H9 (cell line): ENCODE results near the gene CLEC2L. TPM values are rescaled to one million over a fixed set of nuclear protein-coding genes. Genes with fewer than 3 reads are reported as not detected.
A peak's percentile ranks its signal among the peaks of the same experiment; 100 is the strongest.

ENCODE experiments used
- DNase-seq: peaks from one replicate; pipeline ENCODE4 v3.0.0-alpha.2; 2017
- H2AFZ ChIP-seq: one replicate; pipeline ENCODE4 v1.6.1; 2013; ENCODE audit warnings: mild to moderate bottlenecking, low read length, control low read depth, moderate library complexity
- H2AK5ac ChIP-seq: 2 replicates; pipeline ENCODE4 v1.6.1; 2013; ENCODE audit warnings: low read length, control low read depth, mixed read lengths; ENCODE audit not compliant: insufficient read length
- H2BK120ac ChIP-seq: one replicate; pipeline ENCODE4 v1.6.1; 2013; ENCODE audit warnings: low read depth, mild to moderate bottlenecking, low read length, control low read depth, inconsistent platforms; ENCODE audit not compliant: poor library complexity, severe bottlenecking
- H2BK12ac ChIP-seq: 2 replicates; pipeline ENCODE4 v1.6.1; 2013; ENCODE audit warnings: low read length, control low read depth, mixed read lengths, low read depth; ENCODE audit not compliant: insufficient read length
- H2BK15ac ChIP-seq: 2 replicates; pipeline ENCODE4 v1.6.1; 2013; ENCODE audit warnings: low read depth, low read length, control low read depth
- H2BK20ac ChIP-seq: one replicate; pipeline ENCODE4 v1.6.1; 2013; ENCODE audit warnings: low read depth, mild to moderate bottlenecking, low read length, control low read depth, inconsistent platforms; ENCODE audit not compliant: poor library complexity, severe bottlenecking
- H2BK5ac ChIP-seq: 2 replicates; pipeline ENCODE4 v1.6.1; 2013; ENCODE audit warnings: low read length, control low read depth, mixed read lengths; ENCODE audit not compliant: insufficient read length
- H3K14ac ChIP-seq: 2 replicates; pipeline ENCODE4 v1.6.1; 2013; ENCODE audit warnings: low read length, control low read depth; ENCODE audit not compliant: insufficient read depth
- H3K18ac ChIP-seq: 2 replicates; pipeline ENCODE4 v1.6.1; 2013; ENCODE audit warnings: low read depth, mild to moderate bottlenecking, mixed read lengths, low read length, control low read depth; ENCODE audit not compliant: insufficient read length
- H3K23ac ChIP-seq: 2 replicates; pipeline ENCODE4 v1.6.1; 2013; ENCODE audit warnings: low read length, control low read depth, mixed read lengths, low read depth; ENCODE audit not compliant: insufficient read length
- H3K23me2 ChIP-seq: 2 replicates; pipeline ENCODE4 v1.6.1; 2013; ENCODE audit warnings: low read depth, mild to moderate bottlenecking, mixed read lengths, low read length, control low read depth; ENCODE audit not compliant: insufficient read length, poor library complexity, severe bottlenecking
- H3K27ac ChIP-seq: 2 replicates; pipeline ENCODE4 v1.5.1; 2013; ENCODE audit warnings: low read length, control low read depth, mixed read lengths, low read depth; ENCODE audit not compliant: insufficient read length
- H3K27me3 ChIP-seq: 2 replicates; pipeline ENCODE4 v1.6.1; 2013; ENCODE audit warnings: low read length, control low read depth, inconsistent platforms; ENCODE audit not compliant: insufficient read depth
- H3K4ac ChIP-seq: 2 replicates; pipeline ENCODE4 v1.6.1; 2013; ENCODE audit warnings: low read depth, mild to moderate bottlenecking, control low read depth, inconsistent platforms, low read length, moderate library complexity
- H3K4me1 ChIP-seq: 2 replicates; pipeline ENCODE4 v1.6.1; 2013; ENCODE audit warnings: low read length, control low read depth, inconsistent platforms; ENCODE audit not compliant: insufficient read depth
- H3K4me2 ChIP-seq: 2 replicates; pipeline ENCODE4 v1.6.1; 2013; ENCODE audit warnings: low read length, control low read depth, mixed read lengths; ENCODE audit not compliant: insufficient read length, insufficient read depth
- H3K56ac ChIP-seq: 2 replicates; pipeline ENCODE4 v1.6.1; 2013; ENCODE audit warnings: low read depth, mild to moderate bottlenecking, mixed read lengths, low read length, control low read depth; ENCODE audit not compliant: insufficient read length
- H3K79me1 ChIP-seq: 2 replicates; pipeline ENCODE4 v1.6.1; 2013; ENCODE audit warnings: low read depth, mild to moderate bottlenecking, moderate library complexity, low read length, control low read depth, inconsistent platforms; ENCODE audit not compliant: insufficient read depth, poor library complexity, severe bottlenecking
- H3K79me2 ChIP-seq: 2 replicates; pipeline ENCODE4 v1.6.1; 2013; ENCODE audit warnings: low read length, control low read depth, inconsistent platforms; ENCODE audit not compliant: insufficient read depth
- H3K9ac ChIP-seq: 2 replicates; pipeline ENCODE4 v1.6.1; 2013; ENCODE audit warnings: low read length, control low read depth, mixed read lengths; ENCODE audit not compliant: insufficient read length; ENCODE audit errors: extremely low read depth
- H3K9me3 ChIP-seq: one replicate; pipeline ENCODE4 v1.6.1; 2013; ENCODE audit warnings: low read depth, low read length, inconsistent platforms; ENCODE audit not compliant: control insufficient read depth
- H3T11ph ChIP-seq: one replicate; pipeline ENCODE4 v1.6.1; 2013; ENCODE audit warnings: mild to moderate bottlenecking, low read length, control low read depth, inconsistent platforms
- H4K20me1 ChIP-seq: one replicate; pipeline ENCODE4 v1.6.1; 2013; ENCODE audit not compliant: control insufficient read depth, insufficient read length, insufficient read depth
- H4K5ac ChIP-seq: 2 replicates; pipeline ENCODE4 v1.6.1; 2013; ENCODE audit warnings: low read depth, mild to moderate bottlenecking, mixed read lengths, low read length, control low read depth; ENCODE audit not compliant: insufficient read length
- H4K8ac ChIP-seq: replicated peaks from 2 replicates; pipeline ENCODE4 v1.6.1; 2013; ENCODE audit warnings: low read length, control low read depth, mixed read lengths, low read depth; ENCODE audit not compliant: insufficient read length
- H4K91ac ChIP-seq: 2 replicates; pipeline ENCODE4 v1.6.1; 2013; ENCODE audit warnings: low read depth, mild to moderate bottlenecking, moderate library complexity, mixed read lengths, low read length, control low read depth; ENCODE audit not compliant: insufficient read length
- H3K27ac Mint-ChIP-seq, 3 experiments: 2 replicates in 2 of 3; 3 replicates in 1 of 3; pipeline ENCODE4 v1.8.0; 2020 to 2021; ENCODE audit warnings: mixed read lengths in 3 of 3, mild to moderate bottlenecking in 1 of 3, moderate library complexity in 1 of 3
- H3K27me3 Mint-ChIP-seq: 2 replicates; pipeline ENCODE4 v1.8.0; 2021; ENCODE audit warnings: low read depth, mild to moderate bottlenecking, moderate library complexity, mixed read lengths
- H3K36me3 Mint-ChIP-seq, 3 experiments: 2 replicates in 2 of 3; 3 replicates in 1 of 3; pipeline ENCODE4 v1.8.0; 2020 to 2021; ENCODE audit warnings: low read depth in 3 of 3, mixed read lengths in 3 of 3; ENCODE audit not compliant: insufficient read depth in 1 of 3
- H3K4me1 Mint-ChIP-seq, 2 experiments: 2 replicates each; pipeline ENCODE4 v1.8.0; 2020; ENCODE audit warnings: mixed read lengths in 2 of 2
- H3K4me3 Mint-ChIP-seq, 2 experiments: 2 replicates in 1 of 2; 3 replicates in 1 of 2; pipeline ENCODE4 v1.8.0; 2020 to 2021; ENCODE audit warnings: mild to moderate bottlenecking in 2 of 2, mixed read lengths in 2 of 2, moderate library complexity in 1 of 2
- H3K9me3 Mint-ChIP-seq, 2 experiments: 2 replicates in 1 of 2; 3 replicates in 1 of 2; pipeline ENCODE4 v1.8.0; 2020; ENCODE audit warnings: mild to moderate bottlenecking in 2 of 2, mixed read lengths in 2 of 2, moderate library complexity in 1 of 2
- CTCF ChIP-seq: fragments of 200-600 bp; sonication (generic); conservative IDR thresholded peaks from 3 replicates; pipeline ENCODE4 v1.8.0; 2021; ENCODE audit warnings: antibody characterized with exemption, mild to moderate bottlenecking
- total RNA-seq: library from RNA; stranded (reverse); gene quantifications from 2 replicates; pipeline ENCODE4 v1.2.1, GENCODE V29; 2021

CLEC2L gene
- total RNA-seq, 1 experiment from 2014 or later: 0.74 TPM

GRCh38 chr7:139525750-139526149, 2.3 kb downstream of the CLEC2L start:
- Histone ChIP-seq H3K9me3 (no peaks in the 10 kb centered on the region), H3K9ac (no peak overlapping the region), H3K79me2 (no peaks in the 10 kb centered on the region), H3K23ac (no peak overlapping the region), H2BK5ac (no peak overlapping the region), H3T11ph (no peak overlapping the region), H3K23me2 (peaks cover 5% of the 10 kb centered on the region), H3K56ac (no peak overlapping the region), H2AFZ (no peak overlapping the region), H3K27ac (no peak overlapping the region), H3K4me2 (no peak overlapping the region), H2AK5ac (no peak overlapping the region), H4K8ac (no peak overlapping the region), H3K4ac (no peak overlapping the region), H2BK12ac (no peak overlapping the region), H4K20me1 (no peaks in the 10 kb centered on the region), H3K79me1 (no peaks in the 10 kb centered on the region), H3K18ac (no peak overlapping the region), H2BK15ac (no peak overlapping the region), H4K5ac (no peak overlapping the region), H3K27me3 (peaks cover 26% of the 10 kb centered on the region; the same call in 1 of the 2 replicates), H2BK20ac (no peak overlapping the region), H2BK120ac (no peak overlapping the region), H3K4me1 (no peaks in the 10 kb centered on the region; the same call in none of the 2 replicates), H4K91ac (no peak overlapping the region), H3K14ac (no peak overlapping the region; the same call in 1 of the 2 replicates)
- Mint-ChIP-seq H3K27me3 (peaks cover 76% of the 10 kb centered on the region), H3K4me1 (peaks cover 8 to 13% of the 10 kb centered on the region in 2 experiments), H3K9me3 (peaks cover 3 to 4% of the 10 kb centered on the region in 2 experiments; a peak in 4 of 5 replicates), H3K4me3 (no peak overlapping the region), H3K36me3 (peaks cover 0 to 4% (median 2%) of the 10 kb centered on the region in 3 experiments; a peak in 4 of 7 replicates), H3K27ac (peak overlapping the region in 1 of 3 experiments; percentile 48; a peak in 1 of 7 replicates)
- DNase-seq: no peak
- TF ChIP-seq CTCF: no peak
